ENCODE measurements around the gene CADM1.

DNA sequence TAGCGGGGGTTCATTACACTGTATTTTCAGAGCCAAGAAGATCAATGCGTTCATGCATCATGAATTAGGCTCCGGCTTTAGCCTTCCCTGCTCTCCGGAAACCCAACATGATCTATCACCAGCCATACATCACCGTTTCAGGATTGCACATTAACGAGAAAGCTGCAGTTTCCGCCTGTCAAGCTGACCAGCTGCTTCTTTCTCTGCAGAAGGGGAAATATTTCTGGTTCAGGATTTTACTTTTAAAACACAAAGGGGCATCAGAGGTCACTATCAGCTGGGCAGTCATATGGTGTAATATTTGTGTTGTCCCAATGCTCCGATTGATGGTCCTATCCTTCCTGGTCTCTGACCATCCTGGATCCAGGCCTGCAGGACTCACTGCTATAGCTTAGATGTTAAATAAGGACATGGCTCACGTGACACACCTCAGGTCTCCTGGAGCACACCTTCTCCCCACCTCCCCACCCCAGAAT lies 21.4 kb upstream of the CADM1 start:
- no peak for TF ChIP-seq POLR2A (IDR thresholded peaks at IDR 0.05)
- TF ChIP-seq, protein P1, sequence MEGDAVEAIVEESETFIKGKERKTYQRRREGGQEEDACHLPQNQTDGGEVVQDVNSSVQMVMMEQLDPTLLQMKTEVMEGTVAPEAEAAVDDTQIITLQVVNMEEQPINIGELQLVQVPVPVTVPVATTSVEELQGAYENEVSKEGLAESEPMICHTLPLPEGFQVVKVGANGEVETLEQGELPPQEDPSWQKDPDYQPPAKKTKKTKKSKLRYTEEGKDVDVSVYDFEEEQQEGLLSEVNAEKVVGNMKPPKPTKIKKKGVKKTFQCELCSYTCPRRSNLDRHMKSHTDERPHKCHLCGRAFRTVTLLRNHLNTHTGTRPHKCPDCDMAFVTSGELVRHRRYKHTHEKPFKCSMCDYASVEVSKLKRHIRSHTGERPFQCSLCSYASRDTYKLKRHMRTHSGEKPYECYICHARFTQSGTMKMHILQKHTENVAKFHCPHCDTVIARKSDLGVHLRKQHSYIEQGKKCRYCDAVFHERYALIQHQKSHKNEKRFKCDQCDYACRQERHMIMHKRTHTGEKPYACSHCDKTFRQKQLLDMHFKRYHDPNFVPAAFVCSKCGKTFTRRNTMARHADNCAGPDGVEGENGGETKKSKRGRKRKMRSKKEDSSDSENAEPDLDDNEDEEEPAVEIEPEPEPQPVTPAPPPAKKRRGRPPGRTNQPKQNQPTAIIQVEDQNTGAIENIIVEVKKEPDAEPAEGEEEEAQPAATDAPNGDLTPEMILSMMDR (IDR thresholded peaks at IDR 0.05), result no peak

Measured in right lobe of liver (tissue), 4 donors.